Measurements from ENCODE around the gene KDM1A. TPM values are rescaled to one million over a fixed set of nuclear protein-coding genes. Genes with fewer than 3 reads are reported as not detected.

KDM1A gene
- total and polyA plus RNA-seq, 4 donors: 7.4 to 46.7 (median 21.5) TPM

DNA sequence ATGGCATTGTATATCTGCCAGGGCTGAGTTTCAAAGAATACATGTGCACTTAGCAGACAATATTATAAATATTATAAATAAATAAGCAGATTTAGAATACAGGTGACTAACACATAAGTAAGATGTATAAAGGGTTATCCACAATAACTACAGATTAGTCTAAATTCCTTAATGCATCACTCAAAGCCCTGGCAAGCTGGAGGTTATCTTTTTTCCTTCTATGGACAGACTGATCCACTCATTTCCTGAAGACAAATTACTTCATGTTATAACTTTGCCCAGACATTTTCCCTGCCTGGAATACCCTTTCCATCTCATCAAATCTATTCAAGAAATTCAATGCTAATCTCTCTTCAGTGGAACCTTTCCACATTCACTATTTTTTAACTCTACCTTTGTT is 110.6 kb downstream of the KDM1A start:
- Histone ChIP-seq H3K4me3 (ENCODE audit: low read depth in 1 of 3, low read length in 3 of 3) (no peak overlapping the region), H3K36me3 (ENCODE audit: control insufficient read depth in 4 of 4, insufficient read depth in 3 of 4, low read depth in 1 of 4, low read length in 3 of 4) (no peaks in the 10 kb centered on the region), H3K9me3 (ENCODE audit: control insufficient read depth in 4 of 4, low read length in 3 of 4) (no peaks in the 10 kb centered on the region), H3K27ac (ENCODE audit: low read depth in 1 of 2, low read length in 2 of 2) (no peak overlapping the region), H3K9ac (ENCODE audit: low read depth in 1 of 2, low read length in 2 of 2) (no peak overlapping the region), H3K4me1 (ENCODE audit: control insufficient read depth in 4 of 4, insufficient read depth in 4 of 4, low read length in 3 of 4) (no peaks in the 10 kb centered on the region), H3K27me3 (ENCODE audit: control insufficient read depth in 4 of 4, insufficient read depth in 4 of 4, low read length in 3 of 4) (no peaks in the 10 kb centered on the region)
- DNase-seq (ENCODE audit: low spot score): no peak
- TF ChIP-seq NR2F2 (IDR thresholded peaks at IDR 0.05) (no peak), GABPA (IDR thresholded peaks at IDR 0.05 in 1 of 2, conservative IDR thresholded peaks at IDR 0.05 in 1 of 2) (no peak), HNF4A (conservative IDR thresholded peaks at IDR 0.05) (no peak)

DNA sequence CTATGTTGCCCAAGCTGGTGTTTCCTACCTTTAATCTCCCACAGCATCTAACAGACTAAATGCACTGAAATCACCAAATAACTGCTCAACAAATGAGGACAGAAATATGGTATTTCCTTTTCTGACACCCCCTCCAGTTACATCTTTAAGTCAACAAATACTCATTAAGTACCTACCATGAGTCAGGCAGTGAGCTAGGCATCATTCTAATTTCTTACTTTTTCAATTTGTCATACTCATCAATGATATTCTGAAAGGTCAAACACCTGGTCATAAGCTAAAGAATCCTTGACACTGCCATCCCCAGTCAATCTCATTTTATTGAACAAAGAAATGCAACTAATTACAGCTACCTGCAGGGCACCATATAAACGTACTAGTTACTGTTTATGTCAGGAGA is 112.8 kb downstream of the KDM1A start:
- Histone ChIP-seq H3K9ac (ENCODE audit: low read depth in 1 of 2, low read length in 2 of 2) (no peak overlapping the region), H3K27ac (ENCODE audit: low read depth in 1 of 2, low read length in 2 of 2) (no peak overlapping the region), H3K4me3 (ENCODE audit: low read depth in 1 of 3, low read length in 3 of 3) (no peak overlapping the region), H3K36me3 (ENCODE audit: control insufficient read depth in 4 of 4, insufficient read depth in 3 of 4, low read depth in 1 of 4, low read length in 3 of 4) (no peaks in the 10 kb centered on the region), H3K4me1 (ENCODE audit: control insufficient read depth in 4 of 4, insufficient read depth in 4 of 4, low read length in 3 of 4) (no peaks in the 10 kb centered on the region), H3K27me3 (ENCODE audit: control insufficient read depth in 4 of 4, insufficient read depth in 4 of 4, low read length in 3 of 4) (no peaks in the 10 kb centered on the region), H3K9me3 (ENCODE audit: control insufficient read depth in 4 of 4, low read length in 3 of 4) (no peaks in the 10 kb centered on the region)
- DNase-seq (ENCODE audit: low spot score): no peak
- TF ChIP-seq EGR1 (IDR thresholded peaks at IDR 0.05; ENCODE audit: low read depth in 2 of 2) (no peak), YY1 (IDR thresholded peaks at IDR 0.05) (no peak), RAD21 (IDR thresholded peaks at IDR 0.05) (no peak), RXRA (IDR thresholded peaks at IDR 0.05) (no peak), HNF4A (conservative IDR thresholded peaks at IDR 0.05) (no peak), JUND (IDR thresholded peaks at IDR 0.05) (no peak), SP1 (IDR thresholded peaks at IDR 0.05) (no peak), FOXA2 (IDR thresholded peaks at IDR 0.05) (no peak), GABPA (IDR thresholded peaks at IDR 0.05 in 1 of 2, conservative IDR thresholded peaks at IDR 0.05 in 1 of 2) (no peak)
- TF ChIP-seq, protein P1, sequence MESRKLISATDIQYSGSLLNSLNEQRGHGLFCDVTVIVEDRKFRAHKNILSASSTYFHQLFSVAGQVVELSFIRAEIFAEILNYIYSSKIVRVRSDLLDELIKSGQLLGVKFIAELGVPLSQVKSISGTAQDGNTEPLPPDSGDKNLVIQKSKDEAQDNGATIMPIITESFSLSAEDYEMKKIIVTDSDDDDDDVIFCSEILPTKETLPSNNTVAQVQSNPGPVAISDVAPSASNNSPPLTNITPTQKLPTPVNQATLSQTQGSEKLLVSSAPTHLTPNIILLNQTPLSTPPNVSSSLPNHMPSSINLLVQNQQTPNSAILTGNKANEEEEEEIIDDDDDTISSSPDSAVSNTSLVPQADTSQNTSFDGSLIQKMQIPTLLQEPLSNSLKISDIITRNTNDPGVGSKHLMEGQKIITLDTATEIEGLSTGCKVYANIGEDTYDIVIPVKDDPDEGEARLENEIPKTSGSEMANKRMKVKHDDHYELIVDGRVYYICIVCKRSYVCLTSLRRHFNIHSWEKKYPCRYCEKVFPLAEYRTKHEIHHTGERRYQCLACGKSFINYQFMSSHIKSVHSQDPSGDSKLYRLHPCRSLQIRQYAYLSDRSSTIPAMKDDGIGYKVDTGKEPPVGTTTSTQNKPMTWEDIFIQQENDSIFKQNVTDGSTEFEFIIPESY (IDR thresholded peaks at IDR 0.05): no peak
- WGBS: 75% methylated on average over 1 of the region's 1 CpG

Small RNA genes lying within 50 kb of the gene (small RNA-seq; reads per million reads assigned to genes)
- gene MIR3115: not detected
- not detected for gene MIR4419A

Other genes starting within 250 kb of the KDM1A start
- gene LACTBL1, start 46.6 kb upstream of the KDM1A start, total RNA-seq: not detected
- not detected for gene LACTBL1, start 46.6 kb upstream of the KDM1A start, polyA plus RNA-seq
- not detected for gene TEX46, start 3.6 kb upstream of the KDM1A start, total RNA-seq
- not detected for gene TEX46, start 3.6 kb upstream of the KDM1A start, polyA plus RNA-seq
- gene LUZP1, start 149.4 kb downstream of the KDM1A start, total RNA-seq: 1 to 10 TPM; 4.3 to 5.9 TPM
- gene LUZP1, start 149.4 kb downstream of the KDM1A start, polyA plus RNA-seq: 1 to 10 TPM; 2.6 to 9.3 TPM
- gene HTR1D, start 198.0 kb downstream of the KDM1A start, total RNA-seq: under 1 TPM in 1 of 2 donors, not detected in 1; 0.05 TPM
- gene HTR1D, start 198.0 kb downstream of the KDM1A start, polyA plus RNA-seq: not detected